Measurements from ENCODE around the gene LIN37. TPM values are rescaled to one million over a fixed set of nuclear protein-coding genes. Genes with fewer than 3 reads are reported as not detected.

The LIN37 gene
- total RNA-seq, 6 experiments from 2014 or later = 3.2 to 8.2 (median 4.9) TPM

GRCh38 chr19:35708391-35708790, 40.0 kb upstream of the LIN37 start:
- no peak overlapping the region for H3K4me3 ChIP-seq
- H3K9me3 ChIP-seq = no peaks in the 10 kb centered on the region
- no CpG with 5 or more reads among the region's 1 CpG for WGBS (ENCODE audit: insufficient coverage, low coverage, low lambda C conversion rate, missing lambda C conversion rate)
- H3K27ac ChIP-seq = no peak overlapping the region
- H3K27me3 ChIP-seq = no peaks in the 10 kb centered on the region
- no peak for TF ChIP-seq POLR2A (IDR thresholded peaks at IDR 0.05)
- TF ChIP-seq, protein P1, sequence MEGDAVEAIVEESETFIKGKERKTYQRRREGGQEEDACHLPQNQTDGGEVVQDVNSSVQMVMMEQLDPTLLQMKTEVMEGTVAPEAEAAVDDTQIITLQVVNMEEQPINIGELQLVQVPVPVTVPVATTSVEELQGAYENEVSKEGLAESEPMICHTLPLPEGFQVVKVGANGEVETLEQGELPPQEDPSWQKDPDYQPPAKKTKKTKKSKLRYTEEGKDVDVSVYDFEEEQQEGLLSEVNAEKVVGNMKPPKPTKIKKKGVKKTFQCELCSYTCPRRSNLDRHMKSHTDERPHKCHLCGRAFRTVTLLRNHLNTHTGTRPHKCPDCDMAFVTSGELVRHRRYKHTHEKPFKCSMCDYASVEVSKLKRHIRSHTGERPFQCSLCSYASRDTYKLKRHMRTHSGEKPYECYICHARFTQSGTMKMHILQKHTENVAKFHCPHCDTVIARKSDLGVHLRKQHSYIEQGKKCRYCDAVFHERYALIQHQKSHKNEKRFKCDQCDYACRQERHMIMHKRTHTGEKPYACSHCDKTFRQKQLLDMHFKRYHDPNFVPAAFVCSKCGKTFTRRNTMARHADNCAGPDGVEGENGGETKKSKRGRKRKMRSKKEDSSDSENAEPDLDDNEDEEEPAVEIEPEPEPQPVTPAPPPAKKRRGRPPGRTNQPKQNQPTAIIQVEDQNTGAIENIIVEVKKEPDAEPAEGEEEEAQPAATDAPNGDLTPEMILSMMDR (IDR thresholded peaks at IDR 0.05) = no peak
- ATAC-seq (no peak), DNase-seq (no peak)
- no peaks in the 10 kb centered on the region for H3K4me1 ChIP-seq
- no peaks in the 10 kb centered on the region for H3K36me3 ChIP-seq
- intact Hi-C loops (cut with DNase I) = no loop called here

- H3K36me3 ChIP-seq = no peaks in the 10 kb centered on the region
These were observed 37.3 kb upstream of the LIN37 start for GRCh38 chr19:35710784-35711723.

DNA sequence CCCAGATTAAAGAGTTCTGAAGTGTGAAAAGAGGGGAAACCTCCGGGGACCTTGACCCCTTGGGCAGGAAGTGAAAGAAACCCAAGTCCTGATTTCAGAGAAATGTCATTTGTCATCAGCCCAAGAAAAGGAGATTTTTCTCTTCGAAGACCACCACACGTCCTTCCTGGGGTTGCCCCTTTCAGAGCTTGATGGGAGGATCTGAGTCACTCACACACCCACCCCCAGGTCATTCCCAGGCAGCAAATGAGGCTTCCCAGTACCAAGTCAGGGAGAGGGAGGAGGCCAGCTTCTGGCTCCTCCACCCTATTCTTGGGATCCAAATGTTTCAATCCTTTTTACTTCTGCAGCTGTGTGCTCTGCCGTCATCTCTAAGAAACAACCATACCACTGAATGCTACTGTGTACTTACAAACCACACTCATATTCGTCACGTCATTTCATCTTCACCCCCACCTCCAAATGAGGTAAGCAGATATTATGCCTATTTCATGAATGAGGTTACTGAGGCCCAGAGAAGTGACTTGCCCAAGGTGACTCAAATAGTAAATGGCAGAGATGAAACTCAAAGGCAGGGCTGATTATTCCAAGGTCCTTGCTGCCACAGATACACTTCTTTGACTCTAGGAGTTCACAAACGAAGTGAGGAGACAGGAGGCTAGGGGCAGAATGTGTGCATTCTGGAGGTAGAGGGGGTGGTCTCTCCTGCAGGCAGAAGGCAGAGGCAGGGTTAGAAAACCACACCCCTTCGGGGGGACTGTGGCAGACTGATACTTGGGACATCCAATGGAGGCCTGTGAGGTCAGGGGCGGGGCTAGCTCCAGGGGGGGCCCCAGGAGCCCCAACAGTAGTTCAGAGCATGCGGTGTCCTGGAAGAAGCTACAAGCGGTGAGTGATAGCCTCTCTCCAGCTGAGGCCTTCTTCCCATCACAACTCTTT, 35.5 kb upstream of the LIN37 start:
- no peak for TF ChIP-seq POLR2A (IDR thresholded peaks at IDR 0.05)
- TF ChIP-seq, protein P1 (IDR thresholded peaks at IDR 0.05) = no peak
- no peak for DNase-seq
- H3K4me1 ChIP-seq = peaks cover 0 to 9% (median 4%) of the 10 kb centered on the region in 4 donors
- ATAC-seq = no peak
- no peak overlapping the region for H3K4me3 ChIP-seq
- intact Hi-C loops (cut with DNase I) = no loop called here
- H3K9me3 ChIP-seq = no peaks in the 10 kb centered on the region
- 65% methylated on average over 7 of the region's 11 CpGs for WGBS (ENCODE audit: insufficient coverage, low coverage, low lambda C conversion rate, missing lambda C conversion rate)
- no peak overlapping the region for H3K27ac ChIP-seq
- H3K27me3 ChIP-seq = no peaks in the 10 kb centered on the region
- H3K36me3 ChIP-seq = no peaks in the 10 kb centered on the region

More at GRCh38 chr19:35710784-35711723, 37.3 kb upstream of the LIN37 start:
- H3K9me3 ChIP-seq = no peaks in the 10 kb centered on the region
- no peaks in the 10 kb centered on the region for H3K27me3 ChIP-seq
- peaks cover 0 to 7% (median 3%) of the 10 kb centered on the region in 4 donors for H3K4me1 ChIP-seq
- no peak overlapping the region for H3K27ac ChIP-seq
- DNase-seq (no peak), ATAC-seq (no peak)
- WGBS (ENCODE audit: insufficient coverage, low coverage, low lambda C conversion rate, missing lambda C conversion rate) = 57% methylated on average over 8 of the region's 13 CpGs
- TF ChIP-seq POLR2A (IDR thresholded peaks at IDR 0.05) = no peak
- TF ChIP-seq, protein P1 (IDR thresholded peaks at IDR 0.05) = no peak
- intact Hi-C loops (cut with DNase I) = no loop called here
- H3K4me3 ChIP-seq = no peak overlapping the region

GRCh38 chr19:35713506-35713850, 34.9 kb upstream of the LIN37 start:
- Histone ChIP-seq H3K4me3 (no peak overlapping the region), H3K4me1 (peaks cover 0 to 9% (median 4%) of the 10 kb centered on the region in 4 donors), H3K27ac (no peak overlapping the region), H3K9me3 (no peaks in the 10 kb centered on the region), H3K27me3 (no peaks in the 10 kb centered on the region), H3K36me3 (no peaks in the 10 kb centered on the region)
- ATAC-seq = no peak
- 73% methylated on average over 2 of the region's 2 CpGs for WGBS (ENCODE audit: insufficient coverage, low coverage, low lambda C conversion rate, missing lambda C conversion rate)
- no peak for TF ChIP-seq POLR2A (IDR thresholded peaks at IDR 0.05)
- TF ChIP-seq, protein P1 (IDR thresholded peaks at IDR 0.05) = no peak
- DNase-seq = no peak
- intact Hi-C loops (cut with DNase I) = no loop called here

Measured in right lobe of liver (tissue), 6 donors.